Mucosa of descending colon (tissue), 3 donors: ENCODE results near the gene IYD. TPM values are rescaled to one million over a fixed set of nuclear protein-coding genes. Genes with fewer than 3 reads are reported as not detected.

Experiments
- ATAC-seq: fragments of 200-7000 bp; cut with Tn5 transposase; one replicate; pipeline ENCODE4 v1.9.1; 2020; ENCODE audit warnings: mild to moderate bottlenecking, moderate library complexity
- DNase-seq, 3 donors: peaks; one replicate each; pipeline ENCODE4 v3.0.0-alpha.2; 2020
- H3K36me3 ChIP-seq: fragments of 200-600 bp; one replicate; pipeline ENCODE4 v1.8.0; 2021; ENCODE audit warnings: low read depth, mild to moderate bottlenecking
- H3K4me1 ChIP-seq: fragments of 200-600 bp; one replicate; pipeline ENCODE4 v1.8.0; 2021; ENCODE audit warnings: low read depth, mild to moderate bottlenecking
- H3K4me3 ChIP-seq: fragments of 200-600 bp; one replicate; pipeline ENCODE4 v1.8.0; 2021; ENCODE audit warnings: mild to moderate bottlenecking
- H3K9me3 ChIP-seq: fragments of 200-600 bp; one replicate; pipeline ENCODE4 v1.8.0; 2021; ENCODE audit warnings: mild to moderate bottlenecking
- CTCF ChIP-seq: fragments of 200-600 bp; IDR thresholded peaks from one replicate; pipeline ENCODE4 v1.8.0; 2022; ENCODE audit warnings: antibody characterized with exemption, mild to moderate bottlenecking
- intact Hi-C, 2 donors: fragments of 100-400 bp; cut with DNase I in 1 of 2; cut with micrococcal nuclease in 1 of 2; formaldehyde crosslinking; loops; one replicate each; pipeline versions ENCODE4 v1.11.0 to v1.11.1; 2022; cut with DNase I, micrococcal nuclease
- total RNA-seq, 3 donors: library from RNA; stranded (reverse); fragmentation: NEBNext Ultra II Directional in 2 of 3; extraction: Animal tissue kit (Norgen Biotek cat#: 25700) in 2 of 3; gene quantifications; one replicate each; pipeline versions ENCODE4 v1.2.1 to v1.2.4, GENCODE V29; 2021 to 2023
- donor health status: DM: no; HTN: no; CAD: no; lungs with moderate emphysema.
- donor health status: DM: no; HTN: no; CAD: no.
- donor health status: DM: no; HTN: yes; CAD: no.

Gene IYD
- total RNA-seq, 3 donors from 2014 or later, result 7.5 to 25.3 (median 15.3) TPM

DNA sequence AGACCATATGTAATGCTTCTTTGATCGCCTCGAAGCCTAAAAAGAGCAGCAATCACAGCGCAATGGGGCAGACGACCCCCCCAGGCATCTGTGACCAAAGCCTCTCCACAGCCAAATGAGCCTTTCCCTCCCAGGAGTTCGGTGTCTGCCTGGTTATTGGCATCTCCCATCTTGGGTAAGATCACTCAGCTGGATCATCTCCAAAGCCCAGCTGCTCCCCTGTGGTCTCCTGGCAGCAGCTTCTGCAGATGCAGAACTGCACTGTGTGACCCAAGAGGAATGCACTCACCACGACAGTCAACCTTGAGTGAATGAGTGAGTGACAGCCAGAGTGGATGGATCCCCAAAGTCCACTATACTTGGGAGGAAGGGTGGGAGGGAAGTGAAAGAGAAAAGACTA is 44.8 kb upstream of the IYD start:
- TF ChIP-seq CTCF, result no peak
- Histone ChIP-seq H3K36me3 (no peaks in the 10 kb centered on the region), H3K4me3 (no peak overlapping the region), H3K9me3 (no peaks in the 10 kb centered on the region), H3K4me1 (no peaks in the 10 kb centered on the region)
- intact Hi-C loops, result no loop called here
- ATAC-seq, result no peak
- no peak for DNase-seq

DNA sequence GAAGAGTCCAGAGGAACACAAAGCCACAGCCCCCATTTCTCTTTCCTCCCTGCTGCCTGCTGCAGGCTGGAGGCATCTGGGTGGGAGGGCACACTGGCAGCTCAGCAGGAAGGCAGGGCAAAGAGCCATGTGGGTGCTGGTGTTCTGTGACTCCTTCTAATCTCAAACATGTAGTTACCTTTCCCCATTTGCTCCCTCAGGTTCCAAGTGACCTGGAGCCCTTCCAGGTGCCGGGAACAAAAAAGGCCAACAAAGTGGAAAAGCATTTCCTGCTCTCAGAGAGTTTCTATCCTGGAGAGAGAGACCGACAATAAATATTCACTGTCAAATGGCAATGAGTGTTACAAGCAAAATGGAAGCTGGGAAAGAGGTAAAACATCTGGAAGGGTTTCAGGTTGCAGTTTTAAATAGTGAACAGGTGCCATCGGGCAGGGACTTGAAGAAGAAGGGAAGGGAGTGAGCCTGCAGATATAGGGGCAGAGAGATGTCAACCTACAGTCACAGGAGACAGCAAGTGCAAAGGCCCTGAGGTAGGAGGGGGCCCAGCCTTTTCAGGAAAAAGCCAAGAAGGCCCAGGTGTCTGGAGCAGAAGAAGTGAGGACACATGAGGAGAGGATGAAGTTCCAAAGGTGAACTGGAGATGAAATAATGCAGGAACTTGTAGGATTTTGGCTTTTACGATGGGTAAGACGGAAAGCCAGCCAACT is 43.6 kb upstream of the IYD start:
- Histone ChIP-seq H3K36me3 (no peaks in the 10 kb centered on the region), H3K4me3 (no peak overlapping the region), H3K9me3 (no peaks in the 10 kb centered on the region), H3K4me1 (no peaks in the 10 kb centered on the region)
- intact Hi-C loops, result no loop called here
- ATAC-seq (no peak), DNase-seq (no peak)
- TF ChIP-seq CTCF, result no peak

DNA sequence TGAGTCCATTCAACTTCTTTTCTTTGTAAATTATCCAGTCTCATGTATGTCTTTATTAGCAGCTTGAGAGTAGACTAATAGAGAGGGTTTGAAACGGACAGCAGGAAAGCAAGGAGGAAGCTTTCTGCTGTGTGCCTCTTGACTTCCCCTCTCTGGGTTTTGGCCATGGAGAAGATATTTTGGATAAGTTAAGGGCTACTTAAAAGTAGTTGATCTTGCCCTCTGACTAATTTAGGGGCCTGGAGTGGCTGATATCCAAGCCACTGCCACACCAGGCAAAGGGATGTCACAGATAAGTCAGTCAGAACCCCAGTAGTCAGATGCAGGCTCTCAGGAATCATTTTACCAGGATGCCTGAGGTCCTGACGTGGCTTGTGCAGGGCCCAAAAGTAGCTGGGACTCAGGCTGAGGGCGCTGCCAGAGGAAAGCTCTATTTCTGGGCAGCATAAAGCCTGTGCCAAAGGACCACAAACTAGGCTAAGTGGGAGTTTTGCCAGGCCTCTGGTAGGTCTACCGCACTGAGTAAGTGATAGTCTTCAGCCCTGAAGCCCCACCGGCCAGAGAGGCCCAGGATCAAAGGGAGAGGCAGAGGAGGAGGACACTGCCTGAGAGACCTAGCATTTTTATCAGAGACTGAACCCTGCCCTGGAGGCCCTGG is 41.6 kb upstream of the IYD start:
- H3K4me3 ChIP-seq, result no peak overlapping the region
- DNase-seq (no peak), ATAC-seq (no peak)
- H3K9me3 ChIP-seq, result no peaks in the 10 kb centered on the region
- H3K4me1 ChIP-seq, result no peaks in the 10 kb centered on the region
- intact Hi-C loops, result no loop called here
- H3K36me3 ChIP-seq, result no peaks in the 10 kb centered on the region
- no peak for TF ChIP-seq CTCF

DNA sequence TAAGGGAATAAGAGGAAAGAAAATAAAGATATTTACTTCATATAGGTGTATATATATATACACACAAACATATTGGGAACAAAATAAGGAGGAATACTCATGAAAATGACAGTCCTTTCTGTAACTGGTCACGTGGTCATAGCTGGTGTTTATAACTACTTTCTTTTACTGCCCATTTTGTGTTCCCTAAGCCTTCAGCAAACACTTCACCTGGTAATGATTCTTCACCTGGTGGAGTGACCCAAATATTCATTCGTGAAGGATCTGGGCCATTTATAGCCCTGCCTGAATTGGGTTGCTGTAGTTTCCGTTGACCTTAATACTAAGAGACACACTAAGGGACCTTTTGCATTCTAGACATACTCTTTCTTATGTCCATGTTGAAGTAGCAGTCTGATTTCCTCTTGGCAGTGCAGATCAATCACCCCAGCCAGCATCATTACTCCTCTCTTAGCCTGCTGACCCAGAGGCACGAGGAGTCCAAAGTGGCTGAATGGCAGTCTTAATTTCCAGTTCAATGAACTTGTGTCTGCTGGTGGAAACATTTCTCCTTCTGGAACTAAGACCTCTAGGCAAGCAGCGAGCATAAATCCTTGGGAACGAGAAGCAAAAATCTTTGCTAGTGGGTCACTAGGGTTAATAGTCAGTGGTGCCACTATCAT is 39.9 kb upstream of the IYD start:
- Histone ChIP-seq H3K36me3 (no peaks in the 10 kb centered on the region), H3K4me1 (no peaks in the 10 kb centered on the region), H3K9me3 (no peaks in the 10 kb centered on the region), H3K4me3 (no peak overlapping the region)
- ATAC-seq, result no peak
- no peak for TF ChIP-seq CTCF
- no peak for DNase-seq
- intact Hi-C loops, result no loop called here

DNA sequence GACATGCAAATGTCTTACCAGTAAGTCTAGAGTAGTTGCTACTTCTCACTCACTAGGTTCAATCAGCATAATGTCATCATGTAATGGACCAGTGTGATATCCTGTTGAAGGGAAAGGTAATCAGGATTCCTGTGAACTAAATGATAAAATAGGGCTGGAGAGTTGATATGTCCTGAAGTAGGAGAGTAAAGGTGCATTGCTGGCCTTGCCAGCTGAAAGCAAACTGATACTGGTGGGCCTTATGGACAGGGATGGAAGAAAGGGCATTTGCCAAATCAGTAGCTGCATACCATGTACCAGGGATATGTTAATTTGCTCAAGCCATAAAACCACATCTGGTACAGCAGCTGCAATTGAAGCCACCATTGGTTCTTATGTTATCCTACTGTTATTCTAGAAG is 37.5 kb upstream of the IYD start:
- ATAC-seq (no peak), DNase-seq (no peak)
- Histone ChIP-seq H3K9me3 (no peaks in the 10 kb centered on the region), H3K4me3 (no peak overlapping the region), H3K4me1 (no peaks in the 10 kb centered on the region), H3K36me3 (no peaks in the 10 kb centered on the region)
- intact Hi-C loops, result loop anchor here in 1 of 2 donors (5.0 kb wide), 1 partner anchor 249 kb away; no protein-coding TSS in a partner anchor
- TF ChIP-seq CTCF, result no peak
